WTC11 (cell line): Measurements from ENCODE around the gene IGSF10.

Experiments
- CBFB ChIP-seq: sonication (generic); formaldehyde crosslinking; IDR thresholded peaks from 2 replicates; pipeline ENCODE4 v1.8.1; 2022; ENCODE audit warnings: mild to moderate bottlenecking, low read depth, missing genetic modification reagents
- FOXJ3 ChIP-seq: sonication (generic); formaldehyde crosslinking; IDR thresholded peaks from 2 replicates; pipeline ENCODE4 v1.9.0; 2021; ENCODE audit warnings: missing genetic modification reagents, mild to moderate bottlenecking, borderline replicate concordance
- MAX ChIP-seq: sonication (generic); formaldehyde crosslinking; IDR thresholded peaks from 2 replicates; pipeline ENCODE4 v1.8.0; 2022; ENCODE audit warnings: mild to moderate bottlenecking, missing genetic modification reagents
- ZNF317 ChIP-seq: sonication (generic); formaldehyde crosslinking; IDR thresholded peaks from 2 replicates; pipeline ENCODE4 v1.8.1; 2023; ENCODE audit warnings: low read depth, mild to moderate bottlenecking, moderate library complexity, missing genetic modification reagents, borderline replicate concordance
- TF ChIP-seq, protein P1 (sequence below): fragments of 200-600 bp; IDR thresholded peaks from 2 replicates; pipeline ENCODE4 v1.8.0; 2022; ENCODE audit warnings: antibody characterized with exemption
- TF ChIP-seq, protein P2 (sequence below): sonication (generic); formaldehyde crosslinking; IDR thresholded peaks from 2 replicates; pipeline ENCODE4 v1.8.0; 2023; ENCODE audit warnings: missing genetic modification reagents, mild to moderate bottlenecking, borderline replicate concordance
- TF ChIP-seq, protein P3 (sequence below): sonication (generic); formaldehyde crosslinking; IDR thresholded peaks from 2 replicates; pipeline ENCODE4 v1.8.1; 2023; ENCODE audit warnings: mild to moderate bottlenecking, moderate library complexity, missing genetic modification reagents

GRCh38 chr3:151428386-151428785 is 32.5 kb downstream of the IGSF10 start:
- TF ChIP-seq, protein P1, sequence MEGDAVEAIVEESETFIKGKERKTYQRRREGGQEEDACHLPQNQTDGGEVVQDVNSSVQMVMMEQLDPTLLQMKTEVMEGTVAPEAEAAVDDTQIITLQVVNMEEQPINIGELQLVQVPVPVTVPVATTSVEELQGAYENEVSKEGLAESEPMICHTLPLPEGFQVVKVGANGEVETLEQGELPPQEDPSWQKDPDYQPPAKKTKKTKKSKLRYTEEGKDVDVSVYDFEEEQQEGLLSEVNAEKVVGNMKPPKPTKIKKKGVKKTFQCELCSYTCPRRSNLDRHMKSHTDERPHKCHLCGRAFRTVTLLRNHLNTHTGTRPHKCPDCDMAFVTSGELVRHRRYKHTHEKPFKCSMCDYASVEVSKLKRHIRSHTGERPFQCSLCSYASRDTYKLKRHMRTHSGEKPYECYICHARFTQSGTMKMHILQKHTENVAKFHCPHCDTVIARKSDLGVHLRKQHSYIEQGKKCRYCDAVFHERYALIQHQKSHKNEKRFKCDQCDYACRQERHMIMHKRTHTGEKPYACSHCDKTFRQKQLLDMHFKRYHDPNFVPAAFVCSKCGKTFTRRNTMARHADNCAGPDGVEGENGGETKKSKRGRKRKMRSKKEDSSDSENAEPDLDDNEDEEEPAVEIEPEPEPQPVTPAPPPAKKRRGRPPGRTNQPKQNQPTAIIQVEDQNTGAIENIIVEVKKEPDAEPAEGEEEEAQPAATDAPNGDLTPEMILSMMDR: no peak
- TF ChIP-seq MAX (CRISPR knock-in tag) (no peak), FOXJ3 (CRISPR knock-in tag) (no peak), ZNF317 (CRISPR knock-in tag) (no peak), CBFB (CRISPR knock-in tag) (no peak)
- TF ChIP-seq, protein P2, sequence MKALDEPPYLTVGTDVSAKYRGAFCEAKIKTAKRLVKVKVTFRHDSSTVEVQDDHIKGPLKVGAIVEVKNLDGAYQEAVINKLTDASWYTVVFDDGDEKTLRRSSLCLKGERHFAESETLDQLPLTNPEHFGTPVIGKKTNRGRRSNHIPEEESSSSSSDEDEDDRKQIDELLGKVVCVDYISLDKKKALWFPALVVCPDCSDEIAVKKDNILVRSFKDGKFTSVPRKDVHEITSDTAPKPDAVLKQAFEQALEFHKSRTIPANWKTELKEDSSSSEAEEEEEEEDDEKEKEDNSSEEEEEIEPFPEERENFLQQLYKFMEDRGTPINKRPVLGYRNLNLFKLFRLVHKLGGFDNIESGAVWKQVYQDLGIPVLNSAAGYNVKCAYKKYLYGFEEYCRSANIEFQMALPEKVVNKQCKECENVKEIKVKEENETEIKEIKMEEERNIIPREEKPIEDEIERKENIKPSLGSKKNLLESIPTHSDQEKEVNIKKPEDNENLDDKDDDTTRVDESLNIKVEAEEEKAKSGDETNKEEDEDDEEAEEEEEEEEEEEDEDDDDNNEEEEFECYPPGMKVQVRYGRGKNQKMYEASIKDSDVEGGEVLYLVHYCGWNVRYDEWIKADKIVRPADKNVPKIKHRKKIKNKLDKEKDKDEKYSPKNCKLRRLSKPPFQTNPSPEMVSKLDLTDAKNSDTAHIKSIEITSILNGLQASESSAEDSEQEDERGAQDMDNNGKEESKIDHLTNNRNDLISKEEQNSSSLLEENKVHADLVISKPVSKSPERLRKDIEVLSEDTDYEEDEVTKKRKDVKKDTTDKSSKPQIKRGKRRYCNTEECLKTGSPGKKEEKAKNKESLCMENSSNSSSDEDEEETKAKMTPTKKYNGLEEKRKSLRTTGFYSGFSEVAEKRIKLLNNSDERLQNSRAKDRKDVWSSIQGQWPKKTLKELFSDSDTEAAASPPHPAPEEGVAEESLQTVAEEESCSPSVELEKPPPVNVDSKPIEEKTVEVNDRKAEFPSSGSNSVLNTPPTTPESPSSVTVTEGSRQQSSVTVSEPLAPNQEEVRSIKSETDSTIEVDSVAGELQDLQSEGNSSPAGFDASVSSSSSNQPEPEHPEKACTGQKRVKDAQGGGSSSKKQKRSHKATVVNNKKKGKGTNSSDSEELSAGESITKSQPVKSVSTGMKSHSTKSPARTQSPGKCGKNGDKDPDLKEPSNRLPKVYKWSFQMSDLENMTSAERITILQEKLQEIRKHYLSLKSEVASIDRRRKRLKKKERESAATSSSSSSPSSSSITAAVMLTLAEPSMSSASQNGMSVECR (CRISPR knock-in tag): no peak
- TF ChIP-seq, protein P3, sequence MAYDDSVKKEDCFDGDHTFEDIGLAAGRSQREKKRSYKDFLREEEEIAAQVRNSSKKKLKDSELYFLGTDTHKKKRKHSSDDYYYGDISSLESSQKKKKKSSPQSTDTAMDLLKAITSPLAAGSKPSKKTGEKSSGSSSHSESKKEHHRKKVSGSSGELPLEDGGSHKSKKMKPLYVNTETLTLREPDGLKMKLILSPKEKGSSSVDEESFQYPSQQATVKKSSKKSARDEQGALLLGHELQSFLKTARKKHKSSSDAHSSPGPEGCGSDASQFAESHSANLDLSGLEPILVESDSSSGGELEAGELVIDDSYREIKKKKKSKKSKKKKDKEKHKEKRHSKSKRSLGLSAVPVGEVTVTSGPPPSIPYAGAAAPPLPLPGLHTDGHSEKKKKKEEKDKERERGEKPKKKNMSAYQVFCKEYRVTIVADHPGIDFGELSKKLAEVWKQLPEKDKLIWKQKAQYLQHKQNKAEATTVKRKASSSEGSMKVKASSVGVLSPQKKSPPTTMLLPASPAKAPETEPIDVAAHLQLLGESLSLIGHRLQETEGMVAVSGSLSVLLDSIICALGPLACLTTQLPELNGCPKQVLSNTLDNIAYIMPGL: no peak
